VCaP (cell line): ENCODE results near the gene SPTBN1.

Experiments
- H3K27ac ChIP-seq: fragments of 450-650 bp; 2 replicates; pipeline ENCODE4 v1.5.1; 2017
- TF ChIP-seq, protein P1 (sequence below): fragments of 450-650 bp; conservative IDR thresholded peaks from 2 replicates; pipeline ENCODE4 v1.5.1; 2017; ENCODE audit warnings: mild to moderate bottlenecking, moderate library complexity

The SPTBN1 gene

DNA sequence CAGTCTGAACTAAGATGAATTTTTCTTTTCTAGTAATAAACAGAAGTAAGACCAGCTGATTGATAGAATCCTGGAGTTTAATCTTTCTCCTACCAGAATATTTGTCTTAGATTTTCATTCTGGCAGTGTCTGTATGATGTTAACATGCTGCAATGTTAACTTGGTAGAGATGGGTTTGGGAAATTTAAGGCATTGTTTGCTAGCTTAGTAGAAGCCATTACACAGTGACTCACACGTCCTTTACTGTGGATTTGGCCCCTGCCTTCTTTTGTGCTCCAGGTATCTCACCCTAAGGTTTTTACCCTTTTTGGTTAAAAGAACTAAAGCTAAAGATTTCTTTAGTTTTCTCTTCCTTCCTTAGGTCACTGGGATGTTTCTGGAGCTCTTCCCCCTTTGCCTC, 84.1 kb downstream of the SPTBN1 start:
- TF ChIP-seq, protein P1, sequence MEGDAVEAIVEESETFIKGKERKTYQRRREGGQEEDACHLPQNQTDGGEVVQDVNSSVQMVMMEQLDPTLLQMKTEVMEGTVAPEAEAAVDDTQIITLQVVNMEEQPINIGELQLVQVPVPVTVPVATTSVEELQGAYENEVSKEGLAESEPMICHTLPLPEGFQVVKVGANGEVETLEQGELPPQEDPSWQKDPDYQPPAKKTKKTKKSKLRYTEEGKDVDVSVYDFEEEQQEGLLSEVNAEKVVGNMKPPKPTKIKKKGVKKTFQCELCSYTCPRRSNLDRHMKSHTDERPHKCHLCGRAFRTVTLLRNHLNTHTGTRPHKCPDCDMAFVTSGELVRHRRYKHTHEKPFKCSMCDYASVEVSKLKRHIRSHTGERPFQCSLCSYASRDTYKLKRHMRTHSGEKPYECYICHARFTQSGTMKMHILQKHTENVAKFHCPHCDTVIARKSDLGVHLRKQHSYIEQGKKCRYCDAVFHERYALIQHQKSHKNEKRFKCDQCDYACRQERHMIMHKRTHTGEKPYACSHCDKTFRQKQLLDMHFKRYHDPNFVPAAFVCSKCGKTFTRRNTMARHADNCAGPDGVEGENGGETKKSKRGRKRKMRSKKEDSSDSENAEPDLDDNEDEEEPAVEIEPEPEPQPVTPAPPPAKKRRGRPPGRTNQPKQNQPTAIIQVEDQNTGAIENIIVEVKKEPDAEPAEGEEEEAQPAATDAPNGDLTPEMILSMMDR, result no peak
- no peak overlapping the region for H3K27ac ChIP-seq

DNA sequence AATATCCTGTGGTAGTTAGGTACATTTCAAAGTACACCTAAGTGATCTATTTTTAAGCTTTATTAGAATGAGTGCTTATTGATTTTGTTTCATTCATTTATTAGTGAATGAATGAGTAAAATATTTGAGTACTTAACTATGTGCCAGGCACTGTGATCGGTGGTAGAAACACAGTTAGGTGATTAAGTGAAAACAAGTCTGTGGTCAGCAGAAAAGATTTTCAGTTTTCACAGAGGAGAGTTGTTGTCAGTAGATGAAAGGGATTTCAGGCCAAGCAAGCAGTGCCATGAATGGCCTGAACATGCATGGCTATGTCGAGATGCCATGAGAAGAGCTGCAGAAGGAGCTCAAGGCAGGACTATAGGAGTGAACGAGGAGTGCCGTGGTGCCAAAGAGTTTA, 85.9 kb downstream of the SPTBN1 start:
- H3K27ac ChIP-seq, result no peak overlapping the region
- TF ChIP-seq, protein P1, result no peak

DNA sequence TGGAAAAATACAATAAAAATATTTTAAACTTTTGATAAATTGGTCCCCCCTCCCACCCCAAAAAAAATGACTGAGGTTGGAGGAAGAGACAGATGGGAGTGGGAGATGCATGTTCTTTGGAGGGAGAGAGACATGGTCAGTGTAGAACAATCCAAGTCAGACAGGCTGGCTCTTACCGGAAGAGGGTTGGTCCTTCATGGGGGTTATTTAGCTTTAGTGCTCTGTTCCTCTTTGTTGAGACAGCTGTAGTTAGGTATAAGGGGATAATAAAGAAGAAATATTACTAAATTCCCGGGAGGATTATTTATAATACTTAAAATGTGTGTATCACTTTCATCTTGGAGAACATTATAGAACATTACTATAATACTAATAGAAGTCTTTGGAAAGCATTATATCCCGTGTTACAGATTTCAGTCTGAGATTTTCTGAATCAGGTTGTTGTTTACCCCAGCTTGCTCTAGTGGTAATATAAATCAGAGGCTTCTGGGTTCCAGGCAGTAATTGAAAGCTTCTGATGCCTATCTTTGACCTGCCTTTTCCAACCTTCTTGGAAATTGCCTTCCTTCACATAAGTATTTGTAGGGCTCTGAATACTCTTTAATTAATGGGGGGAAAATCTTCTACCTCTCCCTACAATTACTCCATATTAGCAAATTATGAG, 87.7 kb downstream of the SPTBN1 start:
- TF ChIP-seq, protein P1, result no peak
- no peak overlapping the region for H3K27ac ChIP-seq

DNA sequence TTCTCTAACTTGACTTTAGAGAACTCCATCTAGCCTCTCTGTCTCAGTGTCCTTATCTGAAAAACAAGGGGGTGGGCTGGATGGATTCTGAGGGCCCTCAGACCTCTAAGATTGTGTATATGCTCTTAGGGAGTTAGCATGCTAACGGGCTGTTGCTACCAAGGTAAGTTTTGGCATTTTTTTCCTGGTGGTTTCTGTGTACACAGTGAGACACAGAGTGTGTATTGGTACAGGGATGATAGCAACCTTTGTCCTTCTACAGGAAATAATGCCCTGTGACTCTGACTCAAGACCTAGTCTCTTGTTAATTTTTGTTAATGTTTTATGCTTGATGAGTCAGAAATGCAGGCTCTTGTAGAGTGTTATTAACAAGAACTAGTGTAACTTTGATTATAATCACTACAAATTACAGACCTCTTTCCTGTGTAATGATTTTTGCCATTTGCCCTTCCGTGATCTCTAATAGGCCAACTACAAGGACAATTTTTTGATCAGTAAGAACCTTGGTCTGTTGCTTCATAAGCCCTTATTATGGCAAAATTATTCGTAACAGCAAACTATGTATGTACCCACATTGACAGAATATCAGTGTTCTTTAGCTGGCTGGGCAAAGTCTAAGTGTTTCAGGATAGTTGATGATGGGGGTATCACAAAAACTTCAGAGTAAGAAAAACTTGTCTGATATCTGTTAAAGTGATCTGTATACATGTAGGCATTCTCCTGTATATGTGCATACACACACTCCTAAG, 89.7 kb downstream of the SPTBN1 start:
- H3K27ac ChIP-seq, result peak overlapping the region; percentile 65
- TF ChIP-seq, protein P1, result no peak

DNA sequence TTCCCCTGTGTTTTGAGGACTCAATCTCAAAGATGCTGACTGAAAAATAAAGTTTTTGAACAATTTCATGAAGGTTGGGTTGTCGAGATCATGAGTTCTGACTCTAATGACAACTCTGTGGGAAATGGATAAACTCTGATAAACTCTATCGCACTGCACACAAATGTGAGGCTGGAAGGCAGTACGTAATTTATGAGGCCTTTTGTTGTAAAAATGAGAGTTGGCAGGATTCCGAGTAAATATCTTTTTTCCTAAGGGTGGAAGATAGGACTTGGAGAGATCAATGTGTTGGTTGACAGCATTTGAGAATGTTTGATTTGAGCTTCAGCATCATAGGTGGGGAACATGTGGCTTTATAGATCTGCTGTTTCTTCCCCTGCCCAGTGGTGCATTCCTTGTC, 90.4 kb downstream of the SPTBN1 start:
- TF ChIP-seq, protein P1, result no peak
- peak overlapping the region; percentile 65 for H3K27ac ChIP-seq

DNA sequence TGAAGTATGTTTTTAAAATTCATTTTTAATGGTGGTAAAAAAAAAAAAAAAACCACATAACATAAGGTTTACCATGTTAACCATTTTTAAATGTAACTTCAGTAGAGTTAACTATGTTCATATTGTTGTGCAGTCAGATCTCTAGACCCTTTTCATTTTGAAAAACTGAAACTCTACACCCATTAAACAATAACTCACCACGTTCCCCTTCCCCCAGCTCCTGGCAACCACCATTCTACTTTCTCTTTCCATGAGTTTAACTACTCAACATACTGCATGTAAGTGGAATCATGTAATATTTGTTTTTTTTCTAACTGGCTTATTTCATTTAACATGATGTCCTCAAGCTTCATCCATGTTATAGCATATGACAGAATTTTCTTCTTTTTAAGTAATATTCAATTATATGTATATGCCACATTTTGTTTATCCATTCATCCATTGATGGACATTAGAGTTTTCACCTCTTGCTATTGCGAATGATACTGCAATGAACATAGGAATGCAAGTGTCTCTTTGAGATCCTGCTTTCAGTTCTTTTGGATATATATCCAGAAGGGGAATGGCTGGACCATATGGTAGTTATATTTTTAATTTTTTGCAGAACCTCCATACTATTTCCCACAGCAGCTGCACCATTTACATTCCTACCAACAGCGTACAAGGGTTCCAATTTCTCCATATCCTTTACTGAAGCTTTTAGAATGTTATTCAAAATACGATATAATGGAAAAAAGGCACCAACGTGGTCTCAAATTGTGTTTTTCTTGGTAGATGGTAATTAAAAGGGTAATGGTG, 91.0 kb downstream of the SPTBN1 start:
- TF ChIP-seq, protein P1, result no peak
- H3K27ac ChIP-seq, result peak overlapping the region; percentile 65

DNA sequence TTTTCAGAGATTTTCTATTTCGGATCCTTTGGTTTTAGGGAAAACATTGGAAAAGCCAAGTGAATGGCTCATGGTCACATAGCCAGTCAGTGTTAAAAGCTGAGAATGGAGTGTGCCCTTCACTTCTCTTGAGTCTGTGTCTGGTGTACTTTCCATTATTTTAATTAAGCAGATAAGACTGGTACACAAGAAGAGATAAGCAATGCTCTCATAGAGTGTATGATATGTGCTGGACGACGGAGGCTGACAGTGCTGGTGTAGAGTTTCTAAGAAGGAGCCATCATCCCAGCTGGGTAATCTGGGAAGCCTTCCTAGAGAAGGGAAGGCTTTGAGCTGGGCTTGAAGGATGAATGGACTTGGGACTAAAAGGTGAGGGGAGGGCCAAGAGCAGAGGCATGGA, 93.3 kb downstream of the SPTBN1 start:
- H3K27ac ChIP-seq, result peak overlapping the region; percentile 72; the same call in 1 of the 2 replicates
- TF ChIP-seq, protein P1, result no peak
